HCT116 (cell line): ENCODE measurements around the gene FAM53A. TPM values are rescaled to one million over a fixed set of nuclear protein-coding genes. Genes with fewer than 3 reads are reported as not detected.

ENCODE experiments used
- ATAC-seq: fragments of 200-7000 bp; cut with Tn5 transposase; 2 replicates; pipeline ENCODE4 v1.9.1; 2020; ENCODE audit warnings: mild to moderate bottlenecking, moderate library complexity
- BruUV-seq: library from RNA; stranded (reverse); fragments of 400-500 nt; replicated peaks from 2 replicates; lab custom pipeline; 2021; lab: Mats Ljungman, UMichigan
- CTCF ChIA-PET: fragments of 300-600 bp; sonication (Branson Sonifier 250); formaldehyde crosslinking; loops from one replicate; lab custom pipeline; 2021; ENCODE audit warnings: antibody characterized with exemption; lab: Charles Lee
- POLR2A ChIA-PET: fragments of 300-600, 350-600 bp; sonication (Branson Sonifier 250); formaldehyde crosslinking; loops from one replicate; lab custom pipeline; 2021; ENCODE audit warnings: antibody characterized with exemption; lab: Charles Lee
- RAD21 ChIA-PET, 2 experiments: fragments of 300-600 bp; sonication (Branson Sonifier 250); formaldehyde crosslinking; loops; one replicate each; lab custom pipeline; 2023; ENCODE audit warnings: low total read pairs in 2 of 2; ENCODE audit not compliant: uncharacterized antibody in 2 of 2, unreplicated experiment in 2 of 2, low non-redundant PET in 1 of 2; lab: Charles Lee
- DNase-seq: peaks from one replicate; pipeline ENCODE4 v3.0.0-alpha.2; 2010; ENCODE audit warnings: low read depth, low spot score
- H2AFZ ChIP-seq: fragments of 200-600 bp; shearing (Covaris generic), sonication (generic); 2 replicates; pipeline ENCODE4 v1.6.1; 2017; ENCODE audit warnings: low read depth, mixed run types, mixed read lengths, antibody characterized with exemption, low read length; ENCODE audit not compliant: poor library complexity, severe bottlenecking
- H3K27ac ChIP-seq: 2 replicates; pipeline ENCODE4 v1.5.1; 2012; ENCODE audit warnings: low read depth, low read length
- H3K27me3 ChIP-seq: fragments of 200-600 bp; sonication (generic); 2 replicates; pipeline ENCODE4 v1.6.1; 2016; ENCODE audit warnings: mixed run types, low read length, mixed read lengths; ENCODE audit not compliant: insufficient read depth
- H3K36me3 ChIP-seq, 2 experiments: fragments of 200-500 bp in 1 of 2; fragments of 200-600 bp in 1 of 2; sonication (Bioruptor generic) in 1 of 2; sonication (generic) in 1 of 2; 2 replicates each; pipeline versions ENCODE4 v1.5.1 to v1.6.1; 2014 to 2016; ENCODE audit warnings: low read length in 2 of 2, inconsistent platforms in 1 of 2, mixed read lengths in 1 of 2, mixed run types in 1 of 2; ENCODE audit not compliant: insufficient read depth in 2 of 2, control insufficient read depth in 1 of 2
- H3K4me1 ChIP-seq, 2 experiments: fragments of 200-600 bp in 1 of 2; sonication (generic) in 1 of 2; 2 replicates each; pipeline versions ENCODE4 v1.5.1 to v1.6.1; 2012 to 2017; ENCODE audit warnings: low read length in 2 of 2, inconsistent platforms in 1 of 2, mild to moderate bottlenecking in 1 of 2, mixed read lengths in 1 of 2, mixed run types in 1 of 2, moderate library complexity in 1 of 2; ENCODE audit not compliant: insufficient read depth in 2 of 2, control insufficient read depth in 1 of 2
- H3K4me2 ChIP-seq: fragments of 200-600 bp; sonication (generic); 2 replicates; pipeline ENCODE4 v1.6.1; 2017; ENCODE audit warnings: mixed run types, low read length, mixed read lengths
- H3K4me3 ChIP-seq, 2 experiments: fragments of 200-600 bp in 1 of 2; sonication (generic) in 1 of 2; replicated peaks in 1 of 2; 2 replicates each; pipeline ENCODE4 v1.5.1; 2011 to 2016; ENCODE audit warnings: low read length in 2 of 2, control low read depth in 1 of 2, low read depth in 1 of 2, mild to moderate bottlenecking in 1 of 2, mixed read lengths in 1 of 2, mixed run types in 1 of 2
- H3K79me2 ChIP-seq: fragments of 200-600 bp; sonication (generic); 2 replicates; pipeline ENCODE4 v1.6.1; 2017; ENCODE audit warnings: mild to moderate bottlenecking, mixed run types, low read length, moderate library complexity, mixed read lengths; ENCODE audit not compliant: insufficient read depth
- H3K9ac ChIP-seq: fragments of 200-600 bp; sonication (generic); 2 replicates; pipeline ENCODE4 v1.6.1; 2016; ENCODE audit warnings: low read length, mixed read lengths
- H3K9me2 ChIP-seq: fragments of 200-600 bp; sonication (generic), shearing (Covaris generic); 2 replicates; pipeline ENCODE4 v1.6.1; 2017; ENCODE audit warnings: mixed run types, mild to moderate bottlenecking, moderate library complexity; ENCODE audit not compliant: insufficient read depth
- H3K9me3 ChIP-seq, 2 experiments: fragments of 200-500 bp in 1 of 2; fragments of 200-600 bp in 1 of 2; sonication (Bioruptor generic) in 1 of 2; sonication (generic) in 1 of 2; 2 replicates each; pipeline ENCODE4 v1.6.1; 2014 to 2017; ENCODE audit warnings: low read length in 2 of 2, mixed read lengths in 2 of 2, inconsistent platforms in 1 of 2, low read depth in 1 of 2, mild to moderate bottlenecking in 1 of 2, mixed run types in 1 of 2, moderate library complexity in 1 of 2; ENCODE audit not compliant: control insufficient read depth in 1 of 2, insufficient read depth in 1 of 2
- H4K20me1 ChIP-seq: fragments of 200-600 bp; sonication (generic), shearing (Covaris generic); 2 replicates; pipeline ENCODE4 v1.6.1; 2017; ENCODE audit warnings: mixed run types, mild to moderate bottlenecking, moderate library complexity; ENCODE audit not compliant: insufficient read depth
- ATF3 ChIP-seq: IDR thresholded peaks from 2 replicates; pipeline ENCODE4 v1.6.1; 2012
- CBX3 ChIP-seq: IDR thresholded peaks from 2 replicates; pipeline ENCODE4 v1.6.1; 2012; ENCODE audit warnings: low read depth
- CTCF ChIP-seq, 3 experiments: fragments of 200-600 bp in 1 of 3; sonication (generic) in 1 of 3; IDR thresholded peaks in 2 of 3; conservative IDR thresholded peaks in 1 of 3; 2 replicates each; pipeline ENCODE4 v1.5.1; 2012 to 2017; ENCODE audit warnings: low read depth in 2 of 3, low read length in 2 of 3, antibody characterized with exemption in 1 of 3, borderline replicate concordance in 1 of 3, control low read depth in 1 of 3, mild to moderate bottlenecking in 1 of 3, mixed read lengths in 1 of 3, mixed run types in 1 of 3, moderate library complexity in 1 of 3; ENCODE audit not compliant: insufficient read depth in 1 of 3
- EGR1 ChIP-seq: IDR thresholded peaks from 2 replicates; pipeline ENCODE4 v1.6.1; 2012; ENCODE audit warnings: low read depth
- ELF1 ChIP-seq: IDR thresholded peaks from 2 replicates; pipeline ENCODE4 v1.6.1; 2012; ENCODE audit warnings: low read depth, borderline replicate concordance
- JUND ChIP-seq: IDR thresholded peaks from 2 replicates; pipeline ENCODE4 v1.6.1; 2012
- POLR2A ChIP-seq: IDR thresholded peaks from 2 replicates; pipeline ENCODE4 v1.7.0; 2011; ENCODE audit warnings: borderline replicate concordance; ENCODE audit not compliant: insufficient read depth, insufficient read length; ENCODE audit errors: extremely low read depth
- POLR2AphosphoS5 ChIP-seq: IDR thresholded peaks from 2 replicates; pipeline ENCODE4 v1.6.1; 2011; ENCODE audit warnings: mild to moderate bottlenecking, low read depth, low read length, moderate library complexity
- RAD21 ChIP-seq: IDR thresholded peaks from 2 replicates; pipeline ENCODE4 v1.6.1; 2012; ENCODE audit warnings: low read depth, mild to moderate bottlenecking
- SIN3A ChIP-seq: IDR thresholded peaks from 2 replicates; pipeline ENCODE4 v1.6.1; 2012; ENCODE audit warnings: low read depth
- SP1 ChIP-seq: IDR thresholded peaks from 2 replicates; pipeline ENCODE4 v1.6.1; 2012; ENCODE audit warnings: low read depth
- SRF ChIP-seq: IDR thresholded peaks from 2 replicates; pipeline ENCODE4 v1.6.1; 2012; ENCODE audit warnings: low read depth
- TCF7L2 ChIP-seq: IDR thresholded peaks from 2 replicates; pipeline ENCODE4 v1.7.0; 2011; ENCODE audit warnings: borderline replicate concordance, inconsistent platforms; ENCODE audit not compliant: insufficient read depth, insufficient read length; ENCODE audit errors: extremely low read depth
- YY1 ChIP-seq: IDR thresholded peaks from 2 replicates; pipeline ENCODE4 v1.6.1; 2011; ENCODE audit warnings: low read length, low read depth, moderate library complexity, mild to moderate bottlenecking; ENCODE audit not compliant: insufficient replicate concordance; ENCODE audit errors: extremely low read depth
- ZBTB33 ChIP-seq: IDR thresholded peaks from 2 replicates; pipeline ENCODE4 v1.6.1; 2011; ENCODE audit warnings: mild to moderate bottlenecking, low read length, moderate library complexity; ENCODE audit not compliant: insufficient replicate concordance; ENCODE audit errors: extremely low read depth
- ZFX ChIP-seq: fragments of 450-650 bp; IDR thresholded peaks from 2 replicates; pipeline ENCODE4 v1.6.1; 2017
- intact Hi-C: fragments of 100-400 bp; cut with micrococcal nuclease; formaldehyde crosslinking; loops from 2 replicates; pipeline ENCODE4 v1.10.0; 2022
- total RNA-seq: library from RNA; stranded (reverse); gene quantifications from one replicate; pipeline ENCODE4 v1.2.1, GENCODE V29; 2021; ENCODE audit not compliant: unreplicated experiment
- TF ChIP-seq, protein P1 (sequence below): IDR thresholded peaks from 2 replicates; pipeline ENCODE4 v1.6.1; 2012; ENCODE audit warnings: low read depth

The FAM53A gene
- total RNA-seq, 1 experiment from 2014 or later, result 1.1 TPM

GRCh38 chr4:1642196-1642951 lies 41.7 kb downstream of the FAM53A start:
- H4K20me1 ChIP-seq, result no peaks in the 10 kb centered on the region
- intact Hi-C loops, result no loop called here
- CTCF ChIA-PET, result no interaction called here
- H3K4me1 ChIP-seq, result no peaks in the 10 kb centered on the region
- TF ChIP-seq JUND (no peak), YY1 (no peak), EGR1 (no peak), CTCF (IDR thresholded peaks at IDR 0.05 in 2 of 3, conservative IDR thresholded peaks at IDR 0.05 in 1 of 3; ENCODE audit: borderline replicate concordance in 1 of 3, insufficient read depth in 1 of 3, low read depth in 2 of 3, low read length in 2 of 3) (no peak), RAD21 (no peak), SRF (no peak), SIN3A (no peak), POLR2AphosphoS5 (no peak), TCF7L2 (no peak), CBX3 (no peak), ATF3 (no peak), SP1 (no peak), ELF1 (no peak), ZBTB33 (no peak), POLR2A (no peak), ZFX (no peak)
- TF ChIP-seq, protein P1, sequence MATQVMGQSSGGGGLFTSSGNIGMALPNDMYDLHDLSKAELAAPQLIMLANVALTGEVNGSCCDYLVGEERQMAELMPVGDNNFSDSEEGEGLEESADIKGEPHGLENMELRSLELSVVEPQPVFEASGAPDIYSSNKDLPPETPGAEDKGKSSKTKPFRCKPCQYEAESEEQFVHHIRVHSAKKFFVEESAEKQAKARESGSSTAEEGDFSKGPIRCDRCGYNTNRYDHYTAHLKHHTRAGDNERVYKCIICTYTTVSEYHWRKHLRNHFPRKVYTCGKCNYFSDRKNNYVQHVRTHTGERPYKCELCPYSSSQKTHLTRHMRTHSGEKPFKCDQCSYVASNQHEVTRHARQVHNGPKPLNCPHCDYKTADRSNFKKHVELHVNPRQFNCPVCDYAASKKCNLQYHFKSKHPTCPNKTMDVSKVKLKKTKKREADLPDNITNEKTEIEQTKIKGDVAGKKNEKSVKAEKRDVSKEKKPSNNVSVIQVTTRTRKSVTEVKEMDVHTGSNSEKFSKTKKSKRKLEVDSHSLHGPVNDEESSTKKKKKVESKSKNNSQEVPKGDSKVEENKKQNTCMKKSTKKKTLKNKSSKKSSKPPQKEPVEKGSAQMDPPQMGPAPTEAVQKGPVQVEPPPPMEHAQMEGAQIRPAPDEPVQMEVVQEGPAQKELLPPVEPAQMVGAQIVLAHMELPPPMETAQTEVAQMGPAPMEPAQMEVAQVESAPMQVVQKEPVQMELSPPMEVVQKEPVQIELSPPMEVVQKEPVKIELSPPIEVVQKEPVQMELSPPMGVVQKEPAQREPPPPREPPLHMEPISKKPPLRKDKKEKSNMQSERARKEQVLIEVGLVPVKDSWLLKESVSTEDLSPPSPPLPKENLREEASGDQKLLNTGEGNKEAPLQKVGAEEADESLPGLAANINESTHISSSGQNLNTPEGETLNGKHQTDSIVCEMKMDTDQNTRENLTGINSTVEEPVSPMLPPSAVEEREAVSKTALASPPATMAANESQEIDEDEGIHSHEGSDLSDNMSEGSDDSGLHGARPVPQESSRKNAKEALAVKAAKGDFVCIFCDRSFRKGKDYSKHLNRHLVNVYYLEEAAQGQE, result no peak
- POLR2A ChIA-PET, result no interaction called here
- RAD21 ChIA-PET, result no interaction called here
- no peak overlapping the region for H3K9ac ChIP-seq
- no peaks in the 10 kb centered on the region for H3K36me3 ChIP-seq
- H3K27ac ChIP-seq, result no peak overlapping the region
- ATAC-seq, result no peak
- H3K4me3 ChIP-seq, result no peak overlapping the region
- no peaks in the 10 kb centered on the region for H3K9me2 ChIP-seq
- no peaks in the 10 kb centered on the region for H3K79me2 ChIP-seq
- no peak for DNase-seq
- H3K4me2 ChIP-seq, result no peak overlapping the region
- no peak overlapping the region for H2AFZ ChIP-seq
- no peaks in the 10 kb centered on the region for H3K9me3 ChIP-seq
- no peaks in the 10 kb centered on the region for H3K27me3 ChIP-seq
- BruUV-seq, result no TSS peak
